GM21717 (cell line): Measurements from ENCODE around the gene CXCL5.
"Not testable (repeated sequence)": the region's sequence is repeated elsewhere in the genome, so short reads cannot be mapped to it uniquely, and the experiment has no call there.

Experiments
- ATAC-seq: cut with Tn5 transposase; IDR thresholded peaks from one replicate; pipeline ENCODE4 v1.9.1; 2021; ENCODE audit warnings: mild to moderate bottlenecking, moderate library complexity; ENCODE audit not compliant: unreplicated experiment

Gene CXCL5

DNA sequence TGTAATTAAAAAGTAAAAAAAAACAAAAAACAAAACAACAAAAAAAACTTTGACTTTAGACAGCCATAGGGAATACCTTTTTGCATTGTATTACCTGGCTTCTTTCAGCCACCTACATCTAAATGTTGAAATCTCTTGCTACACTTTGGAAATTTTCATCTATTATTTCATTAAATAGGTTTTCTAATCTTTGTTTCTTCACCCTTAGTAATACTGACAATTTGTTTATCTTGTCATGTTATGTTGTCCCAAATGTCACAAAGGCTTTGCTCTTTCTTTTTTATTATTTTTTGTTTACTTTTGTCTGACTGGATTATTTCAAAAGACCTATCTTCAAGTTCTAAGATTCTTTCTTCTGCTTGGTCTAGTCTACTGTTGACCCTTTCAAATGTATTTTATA is 24.1 kb downstream of the CXCL5 start:
- no peak for ATAC-seq

DNA sequence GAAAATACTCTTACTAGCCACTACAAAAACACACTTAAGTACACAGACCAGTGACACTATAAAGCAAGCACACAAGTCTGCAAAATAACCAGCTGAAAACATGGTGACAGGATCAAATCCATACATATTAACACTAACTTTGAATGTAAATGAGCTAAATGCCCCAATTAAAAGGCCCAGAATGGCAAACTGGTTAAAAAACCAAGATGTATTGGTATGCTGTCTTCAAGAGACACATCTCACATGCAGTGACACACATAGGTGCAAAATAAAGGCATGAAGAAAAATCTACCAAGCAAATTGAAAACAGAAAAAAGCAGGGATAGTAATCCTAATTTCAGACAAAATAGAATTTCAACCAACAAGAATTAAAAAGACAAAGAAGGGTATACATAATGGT is 27.5 kb downstream of the CXCL5 start:
- ATAC-seq, result no peak

DNA sequence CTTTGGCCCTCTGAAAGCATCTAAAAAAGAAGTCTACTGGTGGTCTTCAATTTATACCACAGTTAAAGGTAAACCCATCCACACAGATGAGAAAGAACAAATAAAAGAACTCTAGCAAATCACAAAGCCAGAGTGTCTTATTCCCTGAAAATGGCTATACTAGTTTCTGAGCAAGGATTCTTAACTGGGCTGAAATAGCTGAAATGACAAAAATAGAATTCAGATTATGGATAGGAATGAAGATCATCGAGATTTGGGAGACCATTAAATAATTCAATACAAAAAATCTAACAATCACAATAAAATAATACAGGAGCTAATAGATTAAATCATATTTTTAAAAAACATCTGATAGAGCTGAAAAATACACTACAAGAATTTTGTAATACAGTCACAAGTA is 28.5 kb downstream of the CXCL5 start:
- no peak for ATAC-seq

DNA sequence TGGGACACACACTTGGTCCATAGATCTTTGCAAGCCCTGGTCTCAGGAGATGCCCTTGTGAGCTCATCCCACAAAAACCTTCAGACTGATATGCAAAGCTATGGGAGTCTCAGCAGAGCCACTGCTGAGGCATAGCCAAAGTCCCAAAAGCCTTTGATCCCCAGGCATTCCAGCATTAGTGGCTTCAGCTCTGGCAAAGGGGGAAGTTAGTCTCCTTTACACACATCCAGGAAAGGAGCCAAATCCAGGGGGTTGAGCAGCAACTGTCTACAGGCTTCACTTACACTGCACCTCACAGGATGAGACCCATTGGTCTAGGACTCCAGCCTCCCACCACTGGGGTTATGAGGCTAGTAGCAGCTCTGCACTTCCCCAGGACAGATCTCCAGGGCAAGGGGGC is 30.6 kb downstream of the CXCL5 start:
- no peak for ATAC-seq

DNA sequence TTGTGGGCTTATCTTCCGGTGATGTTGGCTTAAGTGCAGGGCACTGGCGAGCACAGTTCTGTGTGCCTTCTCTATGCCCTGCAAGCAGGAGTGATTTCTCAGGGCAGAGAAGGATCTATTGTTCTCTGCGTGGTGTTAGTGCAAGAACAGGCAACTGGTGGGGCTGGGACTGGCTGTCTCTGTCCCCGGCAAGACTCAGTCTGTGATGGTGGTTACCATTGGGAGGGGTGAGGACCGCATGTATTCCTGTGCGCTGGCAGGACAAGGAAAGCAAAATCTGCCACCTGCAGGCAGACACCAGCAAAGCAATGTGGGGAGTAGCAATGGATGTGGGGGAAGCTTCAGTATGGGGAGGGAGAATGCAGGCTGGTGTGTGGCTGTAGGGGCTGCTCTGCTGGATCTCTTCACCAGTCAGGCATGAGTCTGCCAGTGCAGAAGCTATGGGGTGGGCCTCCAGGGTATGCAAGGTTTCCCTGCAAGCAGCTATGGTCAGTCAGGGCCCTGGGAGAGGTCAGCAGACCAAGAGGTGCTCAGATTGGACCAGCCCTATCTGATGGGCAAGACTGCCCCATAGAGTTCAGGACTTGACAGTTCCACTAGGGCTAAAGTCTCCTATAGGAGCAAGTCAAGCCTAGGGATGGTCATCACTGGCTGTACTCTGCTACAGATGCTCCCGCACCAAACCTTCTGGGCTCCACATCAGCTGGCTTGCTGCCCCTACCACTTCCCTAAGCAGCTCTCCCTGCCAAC is 33.4 kb downstream of the CXCL5 start:
- ATAC-seq, result no peak

DNA sequence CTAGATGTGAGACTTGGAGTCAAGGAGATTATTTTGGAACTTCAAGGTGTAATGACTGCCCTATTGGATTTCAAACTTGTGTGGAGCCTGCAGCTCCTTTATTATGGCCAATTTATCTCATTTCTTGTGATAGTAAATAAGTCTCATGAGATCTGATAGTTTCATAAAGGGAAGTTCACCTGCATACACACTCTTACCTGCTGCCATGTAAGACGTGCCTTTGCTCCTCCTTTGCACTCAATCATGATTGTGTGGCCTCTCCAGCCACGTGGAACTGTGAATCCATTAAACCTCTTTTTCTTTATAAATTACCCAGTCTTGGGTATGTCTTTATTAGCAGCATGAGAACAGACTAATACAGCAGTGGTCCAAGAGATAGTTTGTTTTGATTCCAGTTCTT is 35.8 kb downstream of the CXCL5 start:
- no peak for ATAC-seq

DNA sequence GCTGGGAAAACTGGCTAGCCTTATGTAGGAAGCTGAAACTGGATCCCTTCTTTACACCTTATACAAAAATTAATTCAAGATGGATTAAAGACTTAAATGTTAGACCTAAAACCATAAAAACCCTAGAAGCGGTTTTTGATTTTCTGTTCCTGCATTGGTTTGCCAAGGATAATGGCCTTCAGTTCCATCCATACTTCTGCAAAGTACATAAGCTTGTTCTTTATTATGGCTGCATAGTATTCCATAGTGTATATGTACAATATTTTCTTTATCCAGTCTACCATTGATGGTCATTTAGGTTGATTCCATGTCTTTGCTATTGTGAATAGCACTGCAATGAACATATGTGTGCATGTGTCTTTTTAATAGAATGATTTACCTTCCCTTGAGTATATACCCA is 39.4 kb downstream of the CXCL5 start:
- not testable (repeated sequence) for ATAC-seq

DNA sequence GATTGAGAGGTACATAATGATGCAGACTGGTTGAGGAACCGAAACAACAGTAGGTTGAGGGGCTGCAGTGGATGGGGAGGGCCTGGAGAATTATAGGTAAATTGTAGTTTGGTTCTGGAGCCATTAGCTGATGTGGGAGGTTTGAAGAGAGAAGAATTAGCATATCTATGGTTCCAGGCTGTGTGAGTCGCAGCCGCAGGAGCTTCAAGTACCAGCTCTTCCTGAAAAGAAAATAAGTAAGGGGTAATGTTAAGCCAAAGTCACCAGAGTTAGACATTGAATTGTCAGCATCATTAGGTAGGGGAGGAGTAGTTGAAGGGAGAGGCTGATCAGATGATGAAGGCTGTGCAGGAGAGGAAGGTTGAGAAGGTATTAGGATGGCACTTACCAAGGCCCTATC is 46.1 kb downstream of the CXCL5 start:
- ATAC-seq, result no peak

DNA sequence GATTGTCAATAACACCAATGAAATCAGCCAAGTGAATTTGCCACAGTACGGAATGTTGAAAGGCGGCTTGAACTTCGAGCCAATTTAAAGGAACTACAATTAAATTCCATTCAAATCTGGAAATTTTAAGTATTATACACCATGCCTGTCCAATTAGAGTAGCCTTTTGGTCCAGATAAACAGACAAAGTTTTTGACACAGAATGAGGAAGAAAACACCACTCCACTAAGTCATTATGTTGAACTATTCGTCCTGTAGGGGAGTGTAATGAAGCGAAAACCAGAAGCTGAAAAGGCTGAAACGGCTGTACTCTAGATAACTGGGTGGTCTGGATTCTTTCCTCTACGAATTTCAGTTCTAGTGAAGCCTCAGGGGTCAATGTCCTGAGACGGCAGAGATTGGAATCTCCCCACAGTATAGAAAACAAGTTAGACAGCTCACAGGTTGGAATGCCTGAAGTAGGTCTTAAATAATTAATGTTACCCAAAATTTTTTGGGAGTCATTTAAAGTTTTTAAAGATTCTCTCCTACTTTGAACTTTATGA is 48.0 kb downstream of the CXCL5 start:
- not testable (repeated sequence) for ATAC-seq

DNA sequence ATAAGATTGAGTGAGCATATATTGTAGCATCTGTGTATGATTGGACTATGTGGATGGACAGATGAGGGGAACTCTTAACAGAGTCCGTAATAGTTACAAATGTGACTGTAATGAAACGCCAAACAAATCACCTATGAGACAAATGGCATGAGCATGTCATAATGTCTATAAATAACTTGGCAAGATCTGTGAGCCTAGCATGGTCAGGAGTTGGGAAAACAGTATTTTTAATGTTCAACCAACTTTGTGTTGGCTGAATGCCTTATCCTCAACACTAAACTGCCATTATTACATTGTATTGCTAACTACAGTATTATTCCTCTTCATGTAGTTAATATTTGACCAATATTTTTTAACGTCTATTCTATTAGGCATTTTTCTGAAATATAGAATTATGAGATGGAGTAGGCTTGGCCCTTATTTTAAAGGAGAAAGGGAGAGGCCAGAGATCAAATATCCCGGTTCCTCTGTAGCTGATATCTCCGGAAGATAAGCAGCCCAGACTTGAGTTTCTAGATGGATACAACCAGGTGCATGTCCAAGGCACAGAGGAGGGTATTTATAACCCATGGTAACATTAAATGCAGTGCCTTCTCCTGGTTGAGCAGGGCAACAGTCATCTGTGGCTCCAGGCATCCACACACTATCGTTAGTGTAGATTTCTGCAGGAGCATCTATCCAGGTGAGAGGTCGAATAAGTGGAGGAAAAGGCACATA is 49.3 kb downstream of the CXCL5 start:
- ATAC-seq, result no peak

DNA sequence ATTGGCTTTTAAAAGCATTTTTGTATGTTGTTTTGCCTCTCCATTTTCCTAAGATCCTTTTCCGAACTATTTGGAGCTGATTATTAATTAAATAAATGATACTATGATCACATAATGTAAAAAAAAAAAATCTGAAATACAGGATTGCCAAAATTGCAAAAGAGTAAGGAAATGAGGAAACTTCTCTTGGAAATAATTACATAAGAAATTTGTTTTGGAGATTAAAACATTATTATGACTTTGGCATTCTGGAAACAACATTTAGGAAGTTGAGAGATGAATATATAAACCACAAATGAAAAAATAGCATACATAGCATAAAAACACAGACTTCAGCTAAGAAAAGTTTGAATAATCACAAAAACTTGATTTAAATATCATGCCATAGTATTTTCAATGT is 50.2 kb downstream of the CXCL5 start:
- no peak for ATAC-seq

DNA sequence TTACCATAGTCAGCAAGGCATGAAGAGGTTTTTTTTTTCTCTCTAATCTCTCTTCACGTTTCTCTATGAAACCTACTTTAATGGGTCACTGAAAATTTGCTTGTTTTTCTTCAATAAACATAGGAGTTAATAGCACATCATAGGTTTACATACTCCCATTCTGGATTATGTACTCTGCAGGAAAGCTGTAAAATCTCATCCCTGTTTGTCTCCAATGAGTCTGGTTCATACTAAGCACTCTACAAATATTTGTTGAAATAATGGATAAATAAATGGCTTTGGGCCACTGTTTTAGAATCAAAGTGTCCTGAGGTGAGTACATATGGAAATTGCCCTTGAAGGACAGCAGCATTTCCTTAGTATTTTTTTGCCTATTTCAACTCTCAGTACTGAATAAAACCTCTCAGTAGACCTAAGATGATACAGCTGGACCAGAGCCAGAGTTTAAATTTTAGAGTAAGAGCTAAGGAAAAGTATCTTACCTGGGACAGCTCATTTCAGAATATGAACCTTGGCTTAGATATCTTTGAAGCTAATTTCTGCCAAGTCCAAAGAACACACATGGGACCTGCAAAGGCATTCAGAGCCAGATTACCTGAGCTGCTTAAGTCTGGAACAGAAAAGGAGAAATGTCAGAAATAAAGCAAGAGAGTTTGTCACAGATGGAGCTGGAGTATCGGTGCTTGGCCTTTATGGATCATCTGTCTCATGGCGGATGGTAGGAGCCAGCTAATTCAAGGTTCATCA is 51.1 kb downstream of the CXCL5 start:
- ATAC-seq, result no peak

DNA sequence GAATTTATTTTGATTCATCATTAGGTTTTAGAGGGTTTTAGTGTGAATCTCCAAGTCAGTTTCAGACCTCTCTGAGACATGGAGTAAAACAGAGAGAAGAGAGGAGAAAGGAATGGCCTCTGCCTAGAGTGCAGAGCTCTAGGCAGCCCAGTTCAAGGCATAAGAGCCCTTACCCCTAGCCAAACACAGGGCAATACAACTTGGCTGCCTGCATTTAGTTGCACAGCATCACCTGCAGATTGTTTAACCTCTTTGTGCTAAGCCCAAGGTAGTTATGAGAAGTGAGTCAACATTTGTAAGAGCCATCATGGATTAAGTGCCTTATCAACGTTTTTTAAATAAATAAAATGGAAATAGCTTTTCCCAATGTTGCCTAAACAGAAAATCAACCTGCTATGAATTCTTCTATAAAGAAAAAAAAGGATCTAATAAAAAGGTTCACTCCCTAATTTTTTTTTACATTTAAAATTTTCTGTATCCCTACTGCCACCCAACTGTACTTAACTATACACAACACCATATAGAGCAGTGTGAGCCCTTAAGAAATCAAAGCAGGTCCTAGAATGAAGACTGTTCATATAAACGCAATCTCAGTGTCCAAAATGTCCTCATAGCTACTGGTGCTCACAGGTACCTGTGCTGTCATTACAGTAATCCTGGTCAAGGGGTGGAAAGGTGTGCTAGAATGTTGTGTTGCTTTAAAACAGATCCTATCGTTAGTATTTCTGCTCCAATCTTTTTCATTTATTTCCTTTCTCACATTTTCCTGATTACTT is 52.6 kb downstream of the CXCL5 start:
- no peak for ATAC-seq
